Measurements from ENCODE around the gene GRID2. TPM values are rescaled to one million over a fixed set of nuclear protein-coding genes. Genes with fewer than 3 reads are reported as not detected.

GRID2 gene
- total RNA-seq, 1 donor, result 0.63 TPM

DNA sequence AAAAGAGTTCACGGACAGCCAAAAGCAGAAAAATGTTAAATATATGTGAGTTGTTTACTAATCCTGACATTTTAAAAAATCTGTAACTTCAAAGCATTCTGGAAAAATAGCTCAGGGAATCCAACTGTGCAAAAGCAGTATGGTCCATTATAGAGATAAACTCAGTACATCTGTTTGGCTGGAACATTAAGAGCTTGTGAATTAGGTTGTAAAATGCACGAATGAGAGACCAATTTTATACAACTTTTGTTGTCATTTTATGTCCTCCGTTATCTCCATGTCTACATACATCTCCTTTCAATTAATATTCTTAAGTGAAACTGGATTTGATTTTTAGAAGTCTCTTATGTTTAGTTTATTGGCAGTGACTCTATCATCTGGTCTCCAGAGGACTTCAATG lies 1157.8 kb downstream of the GRID2 start:
- TF ChIP-seq, protein P1, sequence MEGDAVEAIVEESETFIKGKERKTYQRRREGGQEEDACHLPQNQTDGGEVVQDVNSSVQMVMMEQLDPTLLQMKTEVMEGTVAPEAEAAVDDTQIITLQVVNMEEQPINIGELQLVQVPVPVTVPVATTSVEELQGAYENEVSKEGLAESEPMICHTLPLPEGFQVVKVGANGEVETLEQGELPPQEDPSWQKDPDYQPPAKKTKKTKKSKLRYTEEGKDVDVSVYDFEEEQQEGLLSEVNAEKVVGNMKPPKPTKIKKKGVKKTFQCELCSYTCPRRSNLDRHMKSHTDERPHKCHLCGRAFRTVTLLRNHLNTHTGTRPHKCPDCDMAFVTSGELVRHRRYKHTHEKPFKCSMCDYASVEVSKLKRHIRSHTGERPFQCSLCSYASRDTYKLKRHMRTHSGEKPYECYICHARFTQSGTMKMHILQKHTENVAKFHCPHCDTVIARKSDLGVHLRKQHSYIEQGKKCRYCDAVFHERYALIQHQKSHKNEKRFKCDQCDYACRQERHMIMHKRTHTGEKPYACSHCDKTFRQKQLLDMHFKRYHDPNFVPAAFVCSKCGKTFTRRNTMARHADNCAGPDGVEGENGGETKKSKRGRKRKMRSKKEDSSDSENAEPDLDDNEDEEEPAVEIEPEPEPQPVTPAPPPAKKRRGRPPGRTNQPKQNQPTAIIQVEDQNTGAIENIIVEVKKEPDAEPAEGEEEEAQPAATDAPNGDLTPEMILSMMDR (IDR thresholded peaks at IDR 0.05; ENCODE audit: insufficient read depth, low read length), result no peak
- no peak for DNase-seq (ENCODE audit: low read depth)
- H3K4me3 ChIP-seq (ENCODE audit: low read depth, low read length), result no peak overlapping the region

DNA sequence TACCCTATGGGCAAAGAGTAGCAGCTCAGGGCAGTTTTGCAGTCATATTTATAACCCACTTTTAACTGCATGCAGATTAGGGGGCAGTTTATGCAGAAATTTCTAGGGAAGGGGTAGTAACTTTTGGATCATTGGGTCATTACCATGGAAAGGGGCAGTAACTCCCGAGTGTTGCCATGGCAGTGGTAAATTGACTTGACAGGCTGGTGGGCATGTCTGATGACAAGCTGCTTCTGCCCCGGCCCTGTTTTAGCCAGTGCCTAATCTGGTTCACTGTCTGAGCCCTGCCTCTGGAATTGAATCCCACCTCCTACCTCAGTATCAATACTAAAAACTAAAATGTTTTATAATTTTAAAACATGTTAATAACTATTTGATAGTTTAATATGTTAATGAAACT lies 1162.7 kb downstream of the GRID2 start:
- H3K4me3 ChIP-seq (ENCODE audit: low read depth, low read length), result no peak overlapping the region
- TF ChIP-seq, protein P1 (IDR thresholded peaks at IDR 0.05; ENCODE audit: insufficient read depth, low read length), result no peak
- DNase-seq (ENCODE audit: low read depth), result no peak

DNA sequence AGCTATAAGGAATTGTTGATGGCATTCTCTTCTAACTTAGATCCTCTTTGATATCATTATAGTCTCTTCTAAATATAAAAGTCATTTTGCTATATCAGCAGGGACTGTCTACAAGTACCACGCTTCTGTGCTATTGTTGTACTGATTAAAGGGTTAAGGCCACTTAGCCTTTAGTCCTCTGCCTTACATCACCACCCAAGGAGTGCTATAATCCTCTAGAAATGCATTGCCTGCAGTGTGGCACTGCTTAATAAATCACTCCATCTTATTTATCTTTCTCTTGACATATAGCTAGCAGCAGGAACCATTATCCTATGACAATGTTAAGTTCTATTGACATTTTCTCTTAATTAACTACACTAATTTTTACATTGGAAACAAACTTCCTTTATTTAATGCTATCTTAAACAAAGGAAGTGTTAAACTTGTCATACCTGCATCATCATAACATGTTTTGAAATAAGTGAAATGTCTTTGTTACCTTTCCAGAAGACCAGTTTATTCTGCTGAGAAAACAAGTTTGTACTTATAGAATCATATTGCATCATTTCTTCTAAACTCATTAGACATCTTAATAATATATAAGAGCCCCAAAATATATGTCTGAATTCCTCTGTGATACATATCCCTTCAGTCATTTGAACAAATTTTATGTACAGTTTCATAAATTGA lies 1163.9 kb downstream of the GRID2 start:
- TF ChIP-seq, protein P1 (IDR thresholded peaks at IDR 0.05; ENCODE audit: insufficient read depth, low read length), result no peak
- H3K4me3 ChIP-seq (ENCODE audit: low read depth, low read length), result no peak overlapping the region
- no peak for DNase-seq (ENCODE audit: low read depth)

DNA sequence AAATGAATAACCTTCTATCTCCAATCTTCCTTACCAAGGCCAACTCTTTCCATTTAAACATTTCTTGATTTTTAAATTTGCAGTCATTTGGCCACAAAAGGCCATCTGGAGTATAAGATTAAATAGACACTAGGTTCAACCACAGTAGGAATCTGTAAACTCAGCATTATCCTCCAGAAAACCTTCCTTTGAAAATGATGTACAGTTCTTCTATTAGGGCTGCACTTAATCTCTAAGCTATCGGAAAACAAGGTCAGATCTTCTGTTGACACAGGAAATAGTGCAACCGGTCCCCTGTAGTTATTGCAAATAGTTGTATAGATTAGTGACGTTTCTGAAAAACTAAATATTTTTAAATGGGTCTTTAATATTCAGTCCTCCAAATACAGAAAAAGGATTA lies 1165.8 kb downstream of the GRID2 start:
- no peak overlapping the region for H3K4me3 ChIP-seq (ENCODE audit: low read depth, low read length)
- TF ChIP-seq, protein P1 (IDR thresholded peaks at IDR 0.05; ENCODE audit: insufficient read depth, low read length), result no peak

DNA sequence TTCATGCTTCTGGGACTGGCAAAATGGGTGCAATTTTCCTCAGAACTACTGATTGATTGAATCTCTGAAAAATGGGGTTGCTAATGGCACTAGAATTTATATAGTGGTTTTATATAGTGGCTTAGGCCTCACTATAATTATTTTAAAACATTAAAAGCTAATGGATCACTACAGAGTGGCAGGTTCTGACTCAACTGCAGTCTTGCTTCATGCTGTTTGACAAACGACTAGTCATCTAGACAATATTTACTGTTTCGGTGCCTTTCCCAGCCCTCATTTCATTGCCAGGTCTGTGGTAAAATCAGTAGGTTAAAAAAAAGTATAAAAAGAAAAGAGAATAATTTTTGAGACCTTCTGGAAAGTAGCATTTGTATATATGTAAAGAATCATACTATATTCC lies 1172.0 kb downstream of the GRID2 start:
- TF ChIP-seq, protein P1 (IDR thresholded peaks at IDR 0.05; ENCODE audit: insufficient read depth, low read length), result no peak
- no peak for DNase-seq (ENCODE audit: low read depth)
- H3K4me3 ChIP-seq (ENCODE audit: low read depth, low read length), result no peak overlapping the region

More for the DNA sequence above, 1165.8 kb downstream of the GRID2 start:
- DNase-seq (ENCODE audit: low read depth), result no peak

DNA sequence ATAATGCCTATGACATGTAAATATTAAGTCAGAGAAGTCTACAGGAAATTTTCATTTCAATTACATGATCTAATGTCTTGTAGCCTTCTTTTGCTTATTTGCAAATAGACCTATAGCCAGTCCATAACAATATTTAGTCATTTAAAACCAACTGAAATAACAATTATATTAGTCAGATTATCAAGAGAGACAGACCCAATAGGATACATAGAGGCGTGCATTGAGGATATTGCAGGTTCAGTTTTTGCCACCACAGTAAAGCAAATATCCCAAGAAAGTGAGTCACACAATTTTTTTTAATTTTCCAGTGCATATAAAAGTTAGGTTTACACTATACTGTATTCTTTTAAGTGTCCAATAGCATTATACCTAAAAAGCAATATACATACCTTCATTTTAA lies 1175.0 kb downstream of the GRID2 start:
- TF ChIP-seq, protein P1 (IDR thresholded peaks at IDR 0.05; ENCODE audit: insufficient read depth, low read length), result no peak
- no peak for DNase-seq (ENCODE audit: low read depth)
- no peak overlapping the region for H3K4me3 ChIP-seq (ENCODE audit: low read depth, low read length)

DNA sequence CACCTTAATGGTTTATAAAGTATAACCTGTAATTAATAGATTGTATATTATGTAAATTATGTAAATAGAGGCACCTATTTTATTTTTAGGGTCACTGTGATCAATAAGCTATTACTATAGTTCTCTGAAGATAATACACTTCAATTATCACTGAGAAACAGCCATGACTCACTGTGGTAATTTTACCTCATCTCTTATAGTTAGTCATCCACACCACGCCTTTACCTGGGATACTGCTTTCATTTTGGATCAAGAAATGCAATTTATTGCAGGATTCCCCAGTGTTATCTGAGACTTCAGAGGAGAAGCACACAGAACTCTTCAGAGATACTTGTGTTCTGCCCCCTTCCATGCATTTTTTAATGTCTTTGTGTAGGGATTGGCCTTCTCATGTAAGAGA lies 1176.7 kb downstream of the GRID2 start:
- TF ChIP-seq, protein P1 (IDR thresholded peaks at IDR 0.05; ENCODE audit: insufficient read depth, low read length), result no peak
- DNase-seq (ENCODE audit: low read depth), result no peak
- no peak overlapping the region for H3K4me3 ChIP-seq (ENCODE audit: low read depth, low read length)

Data from fibroblast of the aortic adventitia (primary cell).